ENCODE data around the gene ADAMTS20.

The ADAMTS20 gene

DNA sequence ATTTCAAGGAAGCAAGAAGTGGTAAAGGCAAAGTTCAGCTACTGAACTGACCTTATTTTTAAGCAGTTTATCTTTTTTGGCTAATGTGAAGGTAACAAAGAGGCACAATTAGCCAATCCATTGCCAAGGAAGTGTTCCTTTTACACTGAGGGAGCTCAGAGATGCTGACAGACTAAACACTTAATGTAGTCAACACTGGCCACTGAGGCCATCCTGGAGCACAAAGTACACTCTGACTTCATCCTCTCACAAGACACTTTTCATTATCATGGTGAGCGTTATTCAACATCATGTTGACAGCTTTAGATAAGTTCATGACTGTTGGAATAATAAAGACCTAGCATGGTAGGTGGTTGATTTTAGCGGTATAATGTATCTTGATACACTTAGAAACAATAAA, 89.9 kb downstream of the ADAMTS20 start:
- H3K4me3 ChIP-seq (ENCODE audit: low read depth, low read length) = no peak overlapping the region
- no peaks in the 10 kb centered on the region for H3K4me1 ChIP-seq
- no peaks in the 10 kb centered on the region for H3K9me3 ChIP-seq
- H3K36me3 ChIP-seq = no peaks in the 10 kb centered on the region
- peaks cover 15% of the 10 kb centered on the region for H3K27me3 ChIP-seq
- TF ChIP-seq, protein P1, sequence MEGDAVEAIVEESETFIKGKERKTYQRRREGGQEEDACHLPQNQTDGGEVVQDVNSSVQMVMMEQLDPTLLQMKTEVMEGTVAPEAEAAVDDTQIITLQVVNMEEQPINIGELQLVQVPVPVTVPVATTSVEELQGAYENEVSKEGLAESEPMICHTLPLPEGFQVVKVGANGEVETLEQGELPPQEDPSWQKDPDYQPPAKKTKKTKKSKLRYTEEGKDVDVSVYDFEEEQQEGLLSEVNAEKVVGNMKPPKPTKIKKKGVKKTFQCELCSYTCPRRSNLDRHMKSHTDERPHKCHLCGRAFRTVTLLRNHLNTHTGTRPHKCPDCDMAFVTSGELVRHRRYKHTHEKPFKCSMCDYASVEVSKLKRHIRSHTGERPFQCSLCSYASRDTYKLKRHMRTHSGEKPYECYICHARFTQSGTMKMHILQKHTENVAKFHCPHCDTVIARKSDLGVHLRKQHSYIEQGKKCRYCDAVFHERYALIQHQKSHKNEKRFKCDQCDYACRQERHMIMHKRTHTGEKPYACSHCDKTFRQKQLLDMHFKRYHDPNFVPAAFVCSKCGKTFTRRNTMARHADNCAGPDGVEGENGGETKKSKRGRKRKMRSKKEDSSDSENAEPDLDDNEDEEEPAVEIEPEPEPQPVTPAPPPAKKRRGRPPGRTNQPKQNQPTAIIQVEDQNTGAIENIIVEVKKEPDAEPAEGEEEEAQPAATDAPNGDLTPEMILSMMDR (IDR thresholded peaks at IDR 0.05; ENCODE audit: low read depth, low read length) = no peak
- no peak for DNase-seq

DNA sequence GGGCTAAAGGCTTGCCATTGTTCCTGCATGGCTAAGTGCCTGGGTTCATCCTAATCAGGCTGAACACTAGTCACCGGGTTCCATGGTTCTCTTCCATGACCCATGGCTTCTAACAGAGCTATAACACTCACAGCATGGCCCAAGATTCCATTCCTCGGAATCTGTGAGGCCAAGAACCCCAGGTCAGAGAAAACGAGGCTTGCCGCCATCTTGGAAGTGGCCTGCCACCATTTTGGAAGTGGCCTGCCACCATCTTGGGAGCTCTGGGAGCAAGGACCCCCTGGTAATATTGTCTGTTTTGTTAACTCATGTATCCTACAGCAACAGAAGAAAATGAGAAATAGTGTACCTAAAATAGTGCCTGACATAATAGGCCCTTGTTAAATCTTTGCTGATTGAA, 92.7 kb downstream of the ADAMTS20 start:
- Histone ChIP-seq H3K9me3 (no peaks in the 10 kb centered on the region), H3K4me3 (ENCODE audit: low read depth, low read length) (no peak overlapping the region), H3K4me1 (no peaks in the 10 kb centered on the region), H3K27me3 (peaks cover 11% of the 10 kb centered on the region), H3K36me3 (no peaks in the 10 kb centered on the region)
- TF ChIP-seq, protein P1 (IDR thresholded peaks at IDR 0.05; ENCODE audit: low read depth, low read length) = no peak
- DNase-seq = no peak

DNA sequence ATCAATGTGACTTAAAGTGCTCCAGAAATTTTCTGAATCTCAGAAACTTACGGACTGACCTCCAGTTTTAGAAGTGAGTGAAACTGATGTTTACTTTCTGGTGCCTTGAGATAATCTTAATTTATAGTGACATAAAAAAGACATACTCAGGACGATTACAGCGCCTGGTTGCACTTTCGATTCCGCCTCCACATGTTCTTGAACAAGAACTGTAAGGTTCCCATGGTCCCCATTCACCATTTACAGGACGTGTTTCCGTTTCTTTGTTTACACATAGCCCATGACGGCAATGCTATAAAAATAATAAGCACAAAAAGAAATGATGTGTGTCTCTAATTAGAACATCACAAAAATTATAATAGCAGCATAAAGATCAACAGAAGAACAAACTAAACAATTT, 98.2 kb downstream of the ADAMTS20 start:
- no peaks in the 10 kb centered on the region for H3K36me3 ChIP-seq
- H3K27me3 ChIP-seq = no peaks in the 10 kb centered on the region
- TF ChIP-seq, protein P1 (IDR thresholded peaks at IDR 0.05; ENCODE audit: low read depth, low read length) = no peak
- H3K4me1 ChIP-seq = no peaks in the 10 kb centered on the region
- H3K9me3 ChIP-seq = no peaks in the 10 kb centered on the region
- H3K4me3 ChIP-seq (ENCODE audit: low read depth, low read length) = no peak overlapping the region
- no peak for DNase-seq

DNA sequence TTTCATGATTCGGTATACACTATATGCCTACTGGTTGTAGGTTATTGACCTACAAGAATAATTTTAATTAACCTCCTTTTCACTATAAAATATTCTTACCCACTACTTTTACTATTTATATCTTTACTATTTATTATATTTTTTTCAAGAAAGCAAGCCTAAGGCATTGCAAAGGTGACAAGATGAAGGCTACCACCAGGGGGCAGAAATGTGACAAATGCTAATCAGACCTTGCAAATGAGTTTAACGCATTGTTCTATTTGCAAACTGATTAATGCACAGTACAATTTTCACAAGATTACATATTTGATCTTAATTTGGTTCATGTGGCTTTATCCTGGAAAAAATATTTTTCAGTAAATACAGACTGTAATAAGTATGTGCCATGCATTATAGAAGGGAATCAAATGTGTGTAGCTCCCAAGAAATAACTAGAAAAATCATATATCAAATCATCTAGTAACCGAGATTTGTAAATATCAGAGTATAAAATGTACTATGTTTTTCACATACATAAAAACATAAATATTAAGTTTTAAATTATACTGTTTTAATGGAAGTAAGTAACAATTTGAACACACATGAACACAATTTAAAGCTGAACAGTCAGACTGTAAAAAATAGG, 107.0 kb downstream of the ADAMTS20 start:
- Histone ChIP-seq H3K27me3 (no peaks in the 10 kb centered on the region), H3K4me1 (no peaks in the 10 kb centered on the region), H3K9me3 (no peaks in the 10 kb centered on the region), H3K36me3 (no peaks in the 10 kb centered on the region), H3K4me3 (ENCODE audit: low read depth, low read length) (no peak overlapping the region)
- TF ChIP-seq, protein P1 (IDR thresholded peaks at IDR 0.05; ENCODE audit: low read depth, low read length) = peak; percentile 91
- peak; percentile 68 for DNase-seq

DNA sequence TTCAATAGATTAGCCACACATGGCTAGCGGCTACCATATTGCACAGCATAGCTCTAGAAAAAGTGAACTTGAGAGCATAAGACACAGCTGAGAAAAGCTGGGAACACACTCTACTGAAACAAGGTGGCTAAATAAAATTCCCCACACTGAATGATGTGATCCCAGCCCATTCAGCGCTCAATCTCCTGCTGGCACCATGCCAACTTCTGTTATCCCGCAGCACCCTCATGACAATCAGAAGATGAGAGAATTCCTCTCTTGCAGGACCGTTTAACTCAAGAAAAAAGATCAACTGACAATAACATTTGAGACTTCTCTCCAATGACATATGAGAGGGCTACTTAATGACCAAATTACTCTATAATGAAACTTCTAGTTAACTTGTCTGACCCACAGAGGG, 115.4 kb downstream of the ADAMTS20 start:
- peaks cover 9% of the 10 kb centered on the region; the same call in 1 of the 2 replicates for H3K27me3 ChIP-seq
- peak; percentile 19 for DNase-seq
- H3K36me3 ChIP-seq = no peaks in the 10 kb centered on the region
- H3K4me1 ChIP-seq = no peaks in the 10 kb centered on the region
- H3K4me3 ChIP-seq (ENCODE audit: low read depth, low read length) = no peak overlapping the region
- TF ChIP-seq, protein P1 (IDR thresholded peaks at IDR 0.05; ENCODE audit: low read depth, low read length) = no peak
- no peaks in the 10 kb centered on the region for H3K9me3 ChIP-seq

DNA sequence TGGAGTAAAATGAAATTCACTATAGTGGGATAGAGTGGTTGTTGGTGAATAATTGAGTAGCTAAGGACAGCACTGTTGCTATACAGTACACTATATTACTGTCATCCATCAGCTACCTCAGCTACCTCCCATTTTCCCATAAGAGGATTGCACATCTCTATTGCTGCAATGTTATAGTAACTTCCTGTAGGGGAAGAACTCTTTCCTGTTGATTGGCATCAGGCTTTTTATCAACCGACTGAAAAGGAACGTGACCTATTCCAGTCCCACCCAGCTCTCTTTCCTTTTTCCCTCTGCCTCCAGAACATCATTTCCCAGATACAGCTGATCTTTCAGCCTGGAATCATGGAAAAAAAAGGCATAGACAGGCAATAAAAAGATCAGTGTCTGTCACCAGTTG, 117.4 kb downstream of the ADAMTS20 start:
- Histone ChIP-seq H3K36me3 (no peaks in the 10 kb centered on the region), H3K4me1 (no peaks in the 10 kb centered on the region), H3K9me3 (no peaks in the 10 kb centered on the region), H3K4me3 (ENCODE audit: low read depth, low read length) (no peak overlapping the region), H3K27me3 (peaks cover 9% of the 10 kb centered on the region; the same call in 1 of the 2 replicates)
- DNase-seq = no peak
- TF ChIP-seq, protein P1 (IDR thresholded peaks at IDR 0.05; ENCODE audit: low read depth, low read length) = no peak
